Measurements from ENCODE around the gene CAV3.
"Not testable (repeated sequence)": the region's sequence is repeated elsewhere in the genome, so short reads cannot be mapped to it uniquely, and the experiment has no call there.

GRCh38 chr3:8715757-8716156, 17.8 kb upstream of the CAV3 start:
- TF ChIP-seq CTCF (conservative IDR thresholded peaks at IDR 0.05); EZH2 (IDR thresholded peaks at IDR 0.05; ENCODE audit: low read depth): not testable (repeated sequence)
